Kidney (tissue), 14 donors: ENCODE measurements around the gene HP1BP3. TPM values are rescaled to one million over a fixed set of nuclear protein-coding genes. Genes with fewer than 3 reads are reported as not detected.

ENCODE experiments used
- DNase-seq, 5 donors: peaks; one replicate each; pipeline ENCODE4 v3.0.0-alpha.2; 2013 to 2020
- FAIRE-seq: peaks from 2 replicates; lab custom pipeline; 2012; peaks lifted over from hg19 to GRCh38; lab: Jason Lieb, UNC
- H3K27ac ChIP-seq, 2 donors: one replicate each; pipeline ENCODE4 v1.7.0; 2013; ENCODE audit warnings: low read depth in 2 of 2, low read length in 2 of 2, inconsistent platforms in 1 of 2
- H3K27me3 ChIP-seq: one replicate; pipeline ENCODE4 v1.7.1; 2013; ENCODE audit warnings: low read length, inconsistent platforms; ENCODE audit not compliant: control insufficient read depth, insufficient read depth
- H3K36me3 ChIP-seq, 3 donors: one replicate each; pipeline versions ENCODE4 v1.7.0 to v1.7.1; 2013; ENCODE audit warnings: low read length in 3 of 3, control low read depth in 1 of 3, inconsistent platforms in 1 of 3; ENCODE audit not compliant: insufficient read depth in 3 of 3, control insufficient read depth in 2 of 3
- H3K4me1 ChIP-seq, 3 donors: one replicate each; pipeline versions ENCODE4 v1.7.0 to v1.7.1; 2013; ENCODE audit warnings: low read length in 3 of 3, inconsistent platforms in 1 of 3, low read depth in 1 of 3; ENCODE audit not compliant: control insufficient read depth in 2 of 3, insufficient read depth in 2 of 3
- H3K4me3 ChIP-seq, 3 donors: one replicate each; pipeline versions ENCODE4 v1.7.0 to v1.8.1; 2013; ENCODE audit warnings: low read length in 3 of 3, control low read depth in 1 of 3, inconsistent platforms in 1 of 3
- H3K9ac ChIP-seq, 3 donors: one replicate each; pipeline versions ENCODE4 v1.7.0 to v1.7.1; 2013; ENCODE audit warnings: low read length in 3 of 3, control low read depth in 1 of 3, inconsistent platforms in 1 of 3
- H3K9me3 ChIP-seq, 3 donors: one replicate each; pipeline versions ENCODE4 v1.7.0 to v1.7.1; 2013; ENCODE audit warnings: low read length in 3 of 3, control low read depth in 1 of 3, inconsistent platforms in 1 of 3; ENCODE audit not compliant: control insufficient read depth in 2 of 3, insufficient read depth in 1 of 3
- CTCF ChIP-seq: IDR thresholded peaks from 3 replicates; pipeline ENCODE4 v1.5.1; 2012; ENCODE audit warnings: mild to moderate bottlenecking, moderate library complexity, borderline replicate concordance; ENCODE audit not compliant: insufficient read depth; ENCODE audit errors: extremely low read depth
- intact Hi-C: fragments of 100-400 bp; cut with DNase I; formaldehyde crosslinking; loops from one replicate; pipeline ENCODE4 v1.11.1; 2022
- polyA plus RNA-seq: library from polyadenylated mRNA; stranded (reverse); fragments of 350-450 nt; fragmentation: Illumina TruSeq; extraction: RNeasy Lipid Tissue Mini Kit (QIAGEN cat#74804); gene quantifications from one replicate; pipeline ENCODE4 v1.2.3, GENCODE V29; 2014; ENCODE audit warnings: low read depth, low replicate concordance; ENCODE audit not compliant: insufficient read depth
- total RNA-seq: library from RNA; stranded (reverse); fragmentation: NEBNext Ultra II Directional; extraction: Animal tissue kit (Norgen Biotek cat#: 25700); gene quantifications from one replicate; pipeline ENCODE4 v1.2.1, GENCODE V29; 2021
- donor health status: control.
- donor health status: control.
- donor health status: control.
- donor health status: control.
- donor health status: control.
- donor health status: DM: yes; HTN: yes; CAD: no.
- donor health status: Normal renal cell carcinoma (clear cell type).

The HP1BP3 gene
- total and polyA plus RNA-seq, 2 donors from 2014 or later, result 52.4 to 198 TPM

GRCh38 chr1:20708891-20709290 lies 78.2 kb downstream of the HP1BP3 start:
- intact Hi-C loops, result no loop called here
- no peaks in the 10 kb centered on the region for H3K4me1 ChIP-seq
- no peak overlapping the region for H3K9ac ChIP-seq
- no peak for DNase-seq
- no peak overlapping the region for H3K4me3 ChIP-seq
- no peaks in the 10 kb centered on the region for H3K27me3 ChIP-seq
- H3K27ac ChIP-seq, result no peak overlapping the region
- no peak for TF ChIP-seq CTCF
- no peaks in the 10 kb centered on the region for H3K9me3 ChIP-seq
- no peaks in the 10 kb centered on the region for H3K36me3 ChIP-seq
- no peak for FAIRE-seq

- Histone ChIP-seq H3K4me1 (no peaks in the 10 kb centered on the region), H3K27me3 (no peaks in the 10 kb centered on the region), H3K27ac (no peak overlapping the region), H3K4me3 (no peak overlapping the region), H3K9me3 (no peaks in the 10 kb centered on the region), H3K36me3 (no peaks in the 10 kb centered on the region), H3K9ac (no peak overlapping the region)
- no peak for TF ChIP-seq CTCF
- no peak for FAIRE-seq
- DNase-seq, result no peak
- intact Hi-C loops, result no loop called here
Observed at GRCh38 chr1:20708057-20708456, 79.0 kb downstream of the HP1BP3 start.

GRCh38 chr1:20706841-20707240 lies 80.3 kb downstream of the HP1BP3 start:
- no peak overlapping the region for H3K4me3 ChIP-seq
- no peaks in the 10 kb centered on the region for H3K27me3 ChIP-seq
- DNase-seq (no peak), FAIRE-seq (no peak)
- no peak overlapping the region for H3K9ac ChIP-seq
- no peaks in the 10 kb centered on the region for H3K9me3 ChIP-seq
- H3K27ac ChIP-seq, result no peak overlapping the region
- intact Hi-C loops, result no loop called here
- no peaks in the 10 kb centered on the region for H3K36me3 ChIP-seq
- TF ChIP-seq CTCF, result no peak
- no peaks in the 10 kb centered on the region for H3K4me1 ChIP-seq

- FAIRE-seq (no peak), DNase-seq (no peak)
- intact Hi-C loops, result no loop called here
- Histone ChIP-seq H3K4me1 (no peaks in the 10 kb centered on the region), H3K9me3 (no peaks in the 10 kb centered on the region), H3K27ac (no peak overlapping the region), H3K36me3 (no peaks in the 10 kb centered on the region), H3K27me3 (no peaks in the 10 kb centered on the region), H3K9ac (no peak overlapping the region), H3K4me3 (no peak overlapping the region)
- TF ChIP-seq CTCF, result no peak
Observed at GRCh38 chr1:20705203-20705755, 81.8 kb downstream of the HP1BP3 start.
